K562 (cell line): Measurements from ENCODE around the gene CEP72.

Experiments used
- BCL6 ChIP-seq: fragments of 250-450 bp; sonication (Bioruptor Pico); IDR thresholded peaks from 2 replicates; pipeline ENCODE4 v1.4.0; 2020
- CTCF ChIP-seq, 3 experiments: IDR thresholded peaks in 2 of 3; conservative IDR thresholded peaks in 1 of 3; 2 replicates each; pipeline ENCODE4 v1.5.1; 2011 to 2012; ENCODE audit warnings: low read length in 3 of 3, mild to moderate bottlenecking in 3 of 3, control low read depth in 2 of 3, improper control_type of control experiment in 1 of 3, inconsistent platforms in 1 of 3, low read depth in 1 of 3, mixed read lengths in 1 of 3, moderate library complexity in 1 of 3; ENCODE audit not compliant: insufficient read depth in 2 of 3
- KDM5B ChIP-seq: fragments of 200-600 bp; sonication (generic); IDR thresholded peaks from 2 replicates; pipeline ENCODE4 v1.6.1; 2012; ENCODE audit warnings: low read depth, mild to moderate bottlenecking, moderate library complexity, low read length, control low read depth, inconsistent platforms; ENCODE audit not compliant: insufficient replicate concordance
- MAX ChIP-seq: sonication (generic); formaldehyde crosslinking; IDR thresholded peaks from 2 replicates; pipeline ENCODE4 v1.9.0; 2022; ENCODE audit warnings: mild to moderate bottlenecking, missing genetic modification reagents
- MAZ ChIP-seq, 2 experiments: fragments of 450-650 bp in 1 of 2; sonication (generic) in 1 of 2; formaldehyde crosslinking; IDR thresholded peaks in 1 of 2; conservative IDR thresholded peaks in 1 of 2; 2 replicates each; pipeline versions ENCODE4 v1.4.0 to v1.5.0; 2020; ENCODE audit warnings: mild to moderate bottlenecking in 1 of 2, missing genetic modification reagents in 1 of 2
- RCOR1 ChIP-seq, 2 experiments: IDR thresholded peaks; 2 replicates each; pipeline ENCODE4 v1.6.1; 2012; ENCODE audit warnings: low read depth in 2 of 2, low read length in 2 of 2, borderline replicate concordance in 1 of 2, improper control_type of control experiment in 1 of 2
- YY1 ChIP-seq, 3 experiments: IDR thresholded peaks; 2 replicates each; pipeline ENCODE4 v1.6.1; 2011; ENCODE audit warnings: low read length in 2 of 3, mild to moderate bottlenecking in 2 of 3, moderate library complexity in 2 of 3, borderline replicate concordance in 1 of 3, control low read depth in 1 of 3, low read depth in 1 of 3; ENCODE audit not compliant: insufficient read depth in 3 of 3, insufficient replicate concordance in 2 of 3, control insufficient read depth in 1 of 3, insufficient read length in 1 of 3; ENCODE audit errors: extremely low read depth in 1 of 3
- ZHX1 ChIP-seq: fragments of 150-350 bp; conservative IDR thresholded peaks from 2 replicates; pipeline ENCODE4 v1.6.1; 2014; ENCODE audit warnings: low read length

- TF ChIP-seq ZHX1 = no peak
- no peak for TF ChIP-seq MAX (CRISPR knock-in tag)
- TF ChIP-seq RCOR1 (IDR thresholded peaks at IDR 0.05; ENCODE audit: borderline replicate concordance in 1 of 2, low read depth in 2 of 2, low read length in 2 of 2) = no peak
- TF ChIP-seq MAZ (CRISPR knock-in tag; conservative IDR thresholded peaks at IDR 0.05 in 1 of 2, IDR thresholded peaks at IDR 0.05 in 1 of 2) = no peak
- TF ChIP-seq CTCF (IDR thresholded peaks at IDR 0.05 in 2 of 3, conservative IDR thresholded peaks at IDR 0.05 in 1 of 3; ENCODE audit: insufficient read depth in 2 of 3, low read depth in 1 of 3, low read length in 3 of 3) = no peak
- TF ChIP-seq YY1 (IDR thresholded peaks at IDR 0.05; ENCODE audit: borderline replicate concordance in 1 of 3, control insufficient read depth in 1 of 3, extremely low read depth in 1 of 3, insufficient read depth in 3 of 3, insufficient read length in 1 of 3, insufficient replicate concordance in 2 of 3, low read depth in 1 of 3, low read length in 2 of 3) = no peak
- no peak for TF ChIP-seq BCL6 (CRISPR knock-in tag)
- TF ChIP-seq KDM5B = no peak
Measured at GRCh38 chr5:662751-663435, 50.8 kb downstream of the CEP72 start.
